ENCODE data around the gene C9orf78.

C9orf78 gene

GRCh38 chr9:129875687-129876395 is 40.8 kb upstream of the C9orf78 start:
- no peaks in the 10 kb centered on the region for H3K27me3 ChIP-seq (ENCODE audit: control insufficient read depth in 1 of 2, insufficient read depth in 2 of 2, low read length in 2 of 2)
- H3K36me3 ChIP-seq (ENCODE audit: control insufficient read depth in 2 of 2, insufficient read depth in 2 of 2, low read length in 2 of 2) = peaks cover 44 to 45% of the 10 kb centered on the region in 2 donors
- no peak overlapping the region for H3K4me3 ChIP-seq (ENCODE audit: low read length in 2 of 2)
- H3K9ac ChIP-seq (ENCODE audit: low read length in 2 of 2) = no peak overlapping the region
- no peak overlapping the region for H3K27ac ChIP-seq (ENCODE audit: low read length)
- H3K4me1 ChIP-seq (ENCODE audit: control insufficient read depth, insufficient read depth, low read length) = peaks cover 11% of the 10 kb centered on the region
- H3K9me3 ChIP-seq (ENCODE audit: control insufficient read depth in 2 of 2, low read length in 2 of 2) = no peaks in the 10 kb centered on the region

GRCh38 chr9:129875181-129875611 is 40.1 kb upstream of the C9orf78 start:
- Histone ChIP-seq H3K4me1 (ENCODE audit: control insufficient read depth, insufficient read depth, low read length) (peaks cover 4% of the 10 kb centered on the region), H3K27me3 (ENCODE audit: control insufficient read depth in 1 of 2, insufficient read depth in 2 of 2, low read length in 2 of 2) (no peaks in the 10 kb centered on the region), H3K9me3 (ENCODE audit: control insufficient read depth in 2 of 2, low read length in 2 of 2) (no peaks in the 10 kb centered on the region), H3K4me3 (ENCODE audit: low read length in 2 of 2) (no peak overlapping the region), H3K9ac (ENCODE audit: low read length in 2 of 2) (no peak overlapping the region), H3K36me3 (ENCODE audit: control insufficient read depth in 2 of 2, insufficient read depth in 2 of 2, low read length in 2 of 2) (peaks cover 40 to 41% of the 10 kb centered on the region in 2 donors), H3K27ac (ENCODE audit: low read length) (no peak overlapping the region)

GRCh38 chr9:129874261-129875101 is 39.4 kb upstream of the C9orf78 start:
- H3K27me3 ChIP-seq (ENCODE audit: control insufficient read depth in 1 of 2, insufficient read depth in 2 of 2, low read length in 2 of 2) = no peaks in the 10 kb centered on the region
- no peak overlapping the region for H3K4me3 ChIP-seq (ENCODE audit: low read length in 2 of 2)
- no peaks in the 10 kb centered on the region for H3K9me3 ChIP-seq (ENCODE audit: control insufficient read depth in 2 of 2, low read length in 2 of 2)
- H3K27ac ChIP-seq (ENCODE audit: low read length) = no peak overlapping the region
- H3K9ac ChIP-seq (ENCODE audit: low read length in 2 of 2) = no peak overlapping the region
- H3K4me1 ChIP-seq (ENCODE audit: control insufficient read depth, insufficient read depth, low read length) = peaks cover 3% of the 10 kb centered on the region
- peaks cover 36 to 41% of the 10 kb centered on the region in 2 donors for H3K36me3 ChIP-seq (ENCODE audit: control insufficient read depth in 2 of 2, insufficient read depth in 2 of 2, low read length in 2 of 2)

GRCh38 chr9:129873563-129874190 is 38.6 kb upstream of the C9orf78 start:
- Histone ChIP-seq H3K27ac (ENCODE audit: low read length) (no peak overlapping the region), H3K4me1 (ENCODE audit: control insufficient read depth, insufficient read depth, low read length) (peaks cover 3% of the 10 kb centered on the region), H3K9me3 (ENCODE audit: control insufficient read depth in 2 of 2, low read length in 2 of 2) (no peaks in the 10 kb centered on the region), H3K36me3 (ENCODE audit: control insufficient read depth in 2 of 2, insufficient read depth in 2 of 2, low read length in 2 of 2) (peaks cover 36 to 42% of the 10 kb centered on the region in 2 donors), H3K9ac (ENCODE audit: low read length in 2 of 2) (no peak overlapping the region), H3K4me3 (ENCODE audit: low read length in 2 of 2) (no peak overlapping the region), H3K27me3 (ENCODE audit: control insufficient read depth in 1 of 2, insufficient read depth in 2 of 2, low read length in 2 of 2) (no peaks in the 10 kb centered on the region)

GRCh38 chr9:129871046-129871445 is 36.0 kb upstream of the C9orf78 start:
- Histone ChIP-seq H3K4me3 (ENCODE audit: low read length in 2 of 2) (no peak overlapping the region), H3K9me3 (ENCODE audit: control insufficient read depth in 2 of 2, low read length in 2 of 2) (no peaks in the 10 kb centered on the region), H3K9ac (ENCODE audit: low read length in 2 of 2) (no peak overlapping the region), H3K27me3 (ENCODE audit: control insufficient read depth in 1 of 2, insufficient read depth in 2 of 2, low read length in 2 of 2) (no peaks in the 10 kb centered on the region), H3K36me3 (ENCODE audit: control insufficient read depth in 2 of 2, insufficient read depth in 2 of 2, low read length in 2 of 2) (peaks cover 42 to 50% of the 10 kb centered on the region in 2 donors), H3K4me1 (ENCODE audit: control insufficient read depth, insufficient read depth, low read length) (no peaks in the 10 kb centered on the region), H3K27ac (ENCODE audit: low read length) (no peak overlapping the region)

GRCh38 chr9:129869585-129870501 is 34.8 kb upstream of the C9orf78 start:
- H3K27me3 ChIP-seq (ENCODE audit: control insufficient read depth in 1 of 2, insufficient read depth in 2 of 2, low read length in 2 of 2) = no peaks in the 10 kb centered on the region
- H3K27ac ChIP-seq (ENCODE audit: low read length) = no peak overlapping the region
- no peaks in the 10 kb centered on the region for H3K4me1 ChIP-seq (ENCODE audit: control insufficient read depth, insufficient read depth, low read length)
- peaks cover 38 to 46% of the 10 kb centered on the region in 2 donors for H3K36me3 ChIP-seq (ENCODE audit: control insufficient read depth in 2 of 2, insufficient read depth in 2 of 2, low read length in 2 of 2)
- no peak overlapping the region for H3K4me3 ChIP-seq (ENCODE audit: low read length in 2 of 2)
- no peaks in the 10 kb centered on the region for H3K9me3 ChIP-seq (ENCODE audit: control insufficient read depth in 2 of 2, low read length in 2 of 2)
- no peak overlapping the region for H3K9ac ChIP-seq (ENCODE audit: low read length in 2 of 2)

- H3K36me3 ChIP-seq (ENCODE audit: control insufficient read depth in 2 of 2, insufficient read depth in 2 of 2, low read length in 2 of 2) = peaks cover 33 to 37% of the 10 kb centered on the region in 2 donors
- H3K9me3 ChIP-seq (ENCODE audit: control insufficient read depth in 2 of 2, low read length in 2 of 2) = no peaks in the 10 kb centered on the region
- H3K4me3 ChIP-seq (ENCODE audit: low read length in 2 of 2) = no peak overlapping the region
- no peaks in the 10 kb centered on the region for H3K4me1 ChIP-seq (ENCODE audit: control insufficient read depth, insufficient read depth, low read length)
- H3K27ac ChIP-seq (ENCODE audit: low read length) = no peak overlapping the region
- H3K27me3 ChIP-seq (ENCODE audit: control insufficient read depth in 1 of 2, insufficient read depth in 2 of 2, low read length in 2 of 2) = no peaks in the 10 kb centered on the region
- no peak overlapping the region for H3K9ac ChIP-seq (ENCODE audit: low read length in 2 of 2)
These were observed 33.9 kb upstream of the C9orf78 start for GRCh38 chr9:129868872-129869486.

- H3K4me1 ChIP-seq (ENCODE audit: control insufficient read depth, insufficient read depth, low read length) = no peaks in the 10 kb centered on the region
- no peaks in the 10 kb centered on the region for H3K9me3 ChIP-seq (ENCODE audit: control insufficient read depth in 2 of 2, low read length in 2 of 2)
- no peaks in the 10 kb centered on the region for H3K27me3 ChIP-seq (ENCODE audit: control insufficient read depth in 1 of 2, insufficient read depth in 2 of 2, low read length in 2 of 2)
- H3K27ac ChIP-seq (ENCODE audit: low read length) = no peak overlapping the region
- H3K36me3 ChIP-seq (ENCODE audit: control insufficient read depth in 2 of 2, insufficient read depth in 2 of 2, low read length in 2 of 2) = peaks cover 26 to 31% of the 10 kb centered on the region in 2 donors
- H3K4me3 ChIP-seq (ENCODE audit: low read length in 2 of 2) = no peak overlapping the region
- no peak overlapping the region for H3K9ac ChIP-seq (ENCODE audit: low read length in 2 of 2)
These were observed 33.2 kb upstream of the C9orf78 start for GRCh38 chr9:129868023-129868871.

Measured in stomach smooth muscle (tissue), 2 donors.